TTC549 (cell line): Measurements from ENCODE around the gene YWHAE.
"Not testable (repeated sequence)": the region's sequence is repeated elsewhere in the genome, so short reads cannot be mapped to it uniquely, and the experiment has no call there.

Experiments used
- FAIRE-seq: peaks from 2 replicates; lab custom pipeline; 2012; peaks lifted over from hg19 to GRCh38; lab: Jason Lieb, UNC

Gene YWHAE

DNA sequence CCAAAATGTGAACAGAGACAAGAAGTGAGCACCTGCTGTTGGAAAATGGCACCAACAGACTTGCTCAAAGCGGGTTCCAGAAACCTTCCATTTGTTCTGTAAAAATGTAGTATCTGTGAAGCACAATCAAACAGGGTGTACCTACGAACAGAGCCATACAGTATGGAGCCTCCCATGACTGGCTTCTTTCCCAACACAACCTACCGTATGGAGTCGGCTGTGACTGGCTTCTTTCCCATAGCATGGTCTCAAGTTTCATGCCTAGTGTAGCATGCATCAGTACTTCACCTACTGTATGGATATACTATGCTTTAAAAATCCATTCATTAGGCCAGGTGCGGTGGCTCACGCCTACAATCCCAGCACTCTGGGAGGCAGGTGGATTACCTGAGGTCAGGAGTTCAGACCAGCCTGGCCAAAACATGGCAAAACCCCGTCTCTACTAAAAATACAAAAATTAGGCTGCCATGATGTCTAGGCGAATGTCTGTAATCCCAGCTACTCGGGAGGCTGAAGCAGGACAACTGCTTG lies 26.2 kb downstream of the YWHAE start:
- no peak for FAIRE-seq

DNA sequence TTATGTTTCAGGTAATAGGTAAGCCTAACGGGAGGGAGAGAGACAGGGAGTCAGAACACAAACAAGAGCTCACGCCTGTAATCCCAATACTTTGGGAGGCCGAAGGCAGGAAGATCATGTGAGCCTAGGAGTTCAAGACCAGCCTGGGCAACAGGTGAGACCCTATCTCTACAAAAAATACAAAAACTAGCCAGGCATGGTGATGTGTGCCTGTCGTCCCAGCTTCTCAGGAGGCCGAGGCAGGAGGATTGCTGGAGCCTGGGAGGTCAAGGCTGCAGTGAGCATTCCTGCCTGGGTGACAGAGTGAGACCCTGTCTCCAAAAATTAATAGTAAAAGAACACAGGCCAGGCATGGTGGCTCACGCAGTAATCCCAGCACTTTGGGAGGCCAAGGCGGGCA lies 27.4 kb downstream of the YWHAE start:
- no peak for FAIRE-seq

DNA sequence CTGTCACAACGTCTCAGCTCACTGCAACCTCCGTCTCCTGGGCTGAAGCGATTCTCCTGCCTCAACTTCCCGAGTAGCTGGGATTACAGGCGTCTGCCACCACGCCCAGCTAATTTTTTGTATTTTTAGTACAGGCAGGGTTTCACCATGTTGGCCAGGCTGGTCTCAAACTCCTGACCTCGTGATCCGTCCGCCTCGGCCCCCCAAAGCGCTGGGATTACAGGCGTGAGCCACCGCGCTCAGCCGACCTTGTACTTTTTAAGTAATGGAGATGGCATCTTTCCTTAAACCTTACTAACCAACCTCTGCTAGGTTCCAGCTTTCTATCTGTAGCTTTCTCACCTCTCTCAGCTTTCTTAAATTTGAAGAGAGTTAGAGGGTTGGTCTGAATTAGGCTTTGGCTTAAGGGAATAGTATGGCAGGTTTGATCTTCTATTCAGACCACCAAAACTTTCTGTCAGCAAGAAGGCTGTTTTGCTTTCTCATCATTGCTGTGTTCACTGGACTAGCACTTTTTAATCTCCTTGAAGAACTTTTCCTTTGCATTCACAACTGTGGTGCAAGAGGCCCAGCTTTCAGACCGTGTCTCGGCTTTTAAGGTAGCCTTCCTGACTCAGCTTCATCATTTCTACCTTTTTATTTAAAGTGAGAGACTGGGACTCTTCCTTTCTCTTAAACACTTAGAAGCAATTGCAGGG lies 28.0 kb downstream of the YWHAE start:
- no peak for FAIRE-seq

DNA sequence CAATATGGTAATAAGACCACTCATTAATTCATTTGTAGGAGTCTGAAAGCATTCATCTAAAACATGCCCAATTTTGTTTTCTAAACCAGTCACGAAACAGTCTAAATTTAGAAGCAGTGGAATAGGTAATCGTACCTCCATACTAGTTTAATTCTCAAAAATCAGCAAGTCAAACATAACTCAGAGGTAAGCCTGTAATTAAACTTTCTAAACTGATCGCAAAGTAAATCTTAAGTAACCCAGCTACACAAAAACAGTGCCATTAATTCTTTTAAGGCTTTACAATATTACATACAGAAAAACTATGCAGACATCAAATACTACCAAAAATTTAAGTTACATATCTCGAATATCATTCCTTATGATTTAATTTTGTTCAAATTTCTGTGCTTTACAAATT lies 31.4 kb downstream of the YWHAE start:
- FAIRE-seq, result no peak

DNA sequence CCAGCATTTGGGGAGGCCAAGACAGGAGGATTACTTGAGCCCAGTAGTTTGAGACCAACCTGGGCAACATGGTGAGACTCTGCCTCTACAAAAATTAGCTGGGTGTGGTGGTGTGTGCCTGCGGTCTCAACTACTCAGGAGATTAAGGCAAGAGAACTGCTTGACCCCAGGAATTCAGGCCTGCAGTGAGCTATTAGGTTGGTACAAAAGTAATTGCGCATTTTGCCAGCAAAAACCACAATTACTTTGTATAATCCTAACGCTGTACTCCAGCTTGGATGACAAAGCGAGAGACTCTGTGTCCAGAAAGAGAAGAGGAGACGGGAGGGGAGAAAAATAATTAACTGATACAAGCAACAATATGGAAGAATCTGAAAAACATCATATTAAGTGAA lies 32.7 kb downstream of the YWHAE start:
- FAIRE-seq, result no peak

DNA sequence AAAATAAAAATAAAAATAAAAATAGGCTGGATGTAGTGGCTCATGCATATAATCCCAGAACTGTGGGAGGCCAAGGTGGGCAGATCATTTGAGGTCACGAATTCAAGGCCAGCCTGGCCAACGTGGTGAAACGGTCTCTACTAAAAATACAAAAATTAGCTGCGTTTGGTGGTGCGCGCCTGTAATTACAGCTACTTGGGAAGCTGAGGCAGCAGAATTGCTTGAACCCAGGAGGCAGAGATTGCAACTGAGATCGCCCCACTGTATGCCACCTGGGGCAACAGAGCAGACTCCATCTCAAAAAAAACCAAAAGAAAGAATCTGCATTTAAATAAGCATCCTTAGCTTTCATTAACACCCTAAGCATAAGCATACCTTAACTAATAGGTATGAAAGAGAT lies 33.8 kb downstream of the YWHAE start:
- FAIRE-seq, result no peak

DNA sequence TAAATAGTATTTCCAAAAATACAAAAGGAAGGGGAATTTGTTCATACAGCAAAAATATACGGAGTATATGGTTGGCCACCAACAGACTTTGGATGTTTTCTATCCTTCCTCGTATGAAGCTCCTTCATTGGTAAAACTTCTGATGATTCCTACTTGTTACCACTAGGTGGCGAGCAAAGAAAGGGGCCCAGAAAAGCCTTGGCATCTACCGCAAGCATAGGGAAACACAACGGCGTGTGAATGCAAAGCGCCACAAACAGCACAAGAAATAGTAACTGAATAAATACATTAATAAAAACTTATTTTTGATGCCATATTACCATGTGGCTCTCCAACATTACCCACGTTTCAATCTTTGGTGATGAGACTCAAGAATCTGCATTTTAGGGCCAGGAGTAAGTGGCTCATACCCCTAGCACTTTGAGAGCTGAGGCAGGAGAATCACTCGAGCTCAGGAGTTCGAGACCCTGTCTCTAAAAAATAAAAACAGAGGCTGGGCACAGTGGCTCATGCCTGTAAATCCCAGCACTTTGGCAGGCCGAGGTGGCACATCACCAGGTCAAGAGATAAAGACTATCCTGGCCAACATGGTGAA lies 34.5 kb downstream of the YWHAE start:
- FAIRE-seq, result peak; percentile 80

DNA sequence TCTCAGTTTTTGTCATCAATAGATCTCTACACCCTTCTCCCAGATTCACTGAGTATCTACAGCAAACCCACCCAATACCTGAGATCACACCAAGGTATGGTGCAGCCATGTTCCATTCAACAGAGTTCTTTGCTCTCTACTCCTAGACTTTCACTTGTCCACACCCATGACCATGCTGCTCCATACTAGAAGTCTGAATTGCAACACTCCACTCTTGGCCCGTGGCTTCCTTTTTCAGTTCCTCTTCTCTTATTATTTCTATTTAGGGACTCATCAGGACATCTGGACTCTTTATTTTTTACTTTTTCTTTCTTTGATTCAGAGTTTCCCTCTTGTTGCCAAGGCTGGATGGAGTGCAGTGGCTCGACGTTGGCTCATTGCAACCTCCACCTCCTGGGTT lies 37.1 kb downstream of the YWHAE start:
- FAIRE-seq, result no peak

DNA sequence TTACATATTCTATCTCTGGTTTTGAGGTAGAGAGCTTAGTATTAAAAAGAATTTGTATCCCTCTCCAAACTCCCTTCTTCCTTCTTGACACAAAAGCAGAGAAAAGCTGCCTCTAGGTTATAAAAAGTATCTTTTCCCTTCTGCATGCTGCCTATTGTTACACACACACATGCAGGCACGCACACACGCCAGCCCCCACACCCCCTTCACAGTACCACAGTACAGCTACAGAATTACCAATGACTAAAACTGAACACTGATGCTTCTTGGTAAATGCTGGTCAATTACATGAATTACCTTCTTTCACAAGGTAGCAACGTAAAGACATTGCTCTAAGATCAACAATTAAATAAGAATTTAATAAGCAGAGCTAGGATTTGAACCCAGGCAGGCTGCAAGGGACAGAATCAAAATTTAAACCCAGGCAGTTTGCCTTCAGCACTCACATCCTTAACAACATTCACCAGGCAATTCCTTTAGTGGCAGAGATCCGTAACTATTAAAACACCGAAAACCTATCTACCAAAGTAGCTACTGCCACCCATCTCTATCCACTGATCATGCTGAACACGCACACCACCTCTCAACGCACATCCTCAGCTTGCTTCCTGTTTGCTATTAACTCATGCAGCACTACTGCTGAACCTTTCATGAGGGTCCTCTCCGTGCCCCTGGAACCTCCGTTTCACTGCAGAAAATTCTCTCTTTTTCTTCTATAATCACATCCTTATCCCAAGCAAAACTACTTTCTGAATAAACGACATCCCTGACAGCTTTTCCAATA lies 37.8 kb downstream of the YWHAE start:
- FAIRE-seq, result no peak

DNA sequence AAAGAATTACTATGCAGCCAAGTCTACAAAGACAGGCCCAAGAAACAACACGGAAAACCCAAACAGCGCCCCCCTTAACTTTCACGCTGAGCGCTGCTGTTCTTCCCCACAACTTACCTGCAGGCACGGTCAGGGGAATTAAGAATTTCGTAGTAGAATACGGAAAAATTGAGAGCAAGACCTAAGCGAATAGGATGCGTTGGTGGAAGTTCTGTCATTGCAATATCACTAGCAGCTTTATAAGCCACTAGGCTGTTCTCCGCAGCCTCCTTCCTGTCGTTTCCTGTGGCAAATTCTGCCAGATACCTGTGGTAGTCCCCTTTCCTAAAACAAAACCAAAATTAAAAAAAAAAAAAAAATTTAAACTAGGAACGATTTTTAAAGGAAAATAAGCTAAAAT lies 39.0 kb downstream of the YWHAE start:
- FAIRE-seq, result no peak

DNA sequence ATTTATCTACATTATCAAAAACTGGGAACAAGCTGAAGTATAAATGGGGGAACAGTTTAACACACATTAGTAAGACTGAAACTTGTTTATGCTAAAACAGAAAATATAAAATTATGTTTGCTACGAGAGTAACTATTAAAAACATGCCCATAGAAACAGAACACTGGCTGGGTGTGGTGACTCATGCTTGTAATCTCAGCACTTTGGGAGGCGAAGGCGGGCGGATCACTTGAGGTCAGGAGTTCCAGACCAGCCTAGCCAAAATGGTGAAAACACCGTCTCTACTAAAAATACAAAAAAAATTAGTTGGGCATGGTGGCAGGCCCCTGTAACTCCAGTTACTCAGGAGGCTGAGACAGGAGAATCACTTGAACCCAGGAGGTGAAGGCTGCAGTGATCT lies 39.7 kb downstream of the YWHAE start:
- not testable (repeated sequence) for FAIRE-seq

DNA sequence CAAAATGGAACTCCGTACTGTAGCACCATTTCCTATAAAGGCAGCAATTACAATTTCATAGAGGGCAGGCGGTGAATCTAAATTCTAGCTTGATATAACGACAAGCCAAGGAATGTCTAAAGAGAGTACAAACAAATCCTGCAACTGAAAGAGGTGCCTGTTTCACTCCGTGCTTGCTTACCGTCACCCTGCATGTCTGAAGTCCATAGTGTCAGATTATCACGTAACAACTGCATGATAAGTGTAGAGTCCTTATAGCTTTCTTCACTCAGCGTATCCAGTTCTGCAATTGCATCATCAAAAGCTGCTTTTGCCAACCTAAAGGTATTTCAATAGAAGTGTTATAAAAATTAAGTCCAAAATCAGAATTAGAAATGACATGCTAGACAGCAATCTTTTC lies 46.0 kb downstream of the YWHAE start:
- no peak for FAIRE-seq

DNA sequence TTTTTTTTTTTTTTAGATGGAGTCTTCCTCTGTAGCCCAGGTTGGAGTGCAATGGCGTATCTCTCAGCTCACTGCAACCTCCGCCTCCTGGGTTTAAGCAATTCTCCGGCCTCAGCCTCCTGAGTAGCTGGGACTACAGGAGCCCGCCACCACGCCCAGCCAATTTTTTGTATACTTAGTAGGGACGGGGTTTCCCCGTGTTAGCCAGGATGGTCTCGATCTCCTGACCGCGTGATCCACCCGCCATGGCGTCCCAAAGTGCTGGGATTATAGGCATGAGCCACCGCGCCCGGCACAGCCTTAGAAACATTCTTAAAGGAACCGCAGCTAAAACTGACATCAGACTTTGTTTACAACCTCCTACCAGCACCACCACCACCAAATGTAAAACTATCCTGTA lies 47.5 kb downstream of the YWHAE start:
- FAIRE-seq, result not testable (repeated sequence)

DNA sequence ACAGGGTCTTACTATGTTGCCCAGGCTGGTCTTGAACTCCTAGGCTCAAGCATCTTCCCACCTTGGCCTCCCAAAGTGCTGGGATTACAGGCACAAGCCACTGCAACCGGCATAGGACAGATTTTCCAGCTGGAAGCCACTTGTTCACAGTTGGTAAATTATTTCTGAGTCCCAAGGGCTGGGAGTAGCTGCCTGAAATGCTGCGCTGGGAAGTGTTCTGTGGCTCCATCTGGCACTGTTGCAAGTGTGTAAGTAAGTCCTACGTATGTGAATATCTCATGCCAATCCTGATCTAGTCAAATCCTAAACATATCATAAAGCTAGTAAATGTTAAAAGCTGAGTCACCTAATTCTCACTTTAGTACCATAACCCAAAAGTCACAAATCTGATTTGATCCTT lies 48.1 kb downstream of the YWHAE start:
- FAIRE-seq, result no peak

DNA sequence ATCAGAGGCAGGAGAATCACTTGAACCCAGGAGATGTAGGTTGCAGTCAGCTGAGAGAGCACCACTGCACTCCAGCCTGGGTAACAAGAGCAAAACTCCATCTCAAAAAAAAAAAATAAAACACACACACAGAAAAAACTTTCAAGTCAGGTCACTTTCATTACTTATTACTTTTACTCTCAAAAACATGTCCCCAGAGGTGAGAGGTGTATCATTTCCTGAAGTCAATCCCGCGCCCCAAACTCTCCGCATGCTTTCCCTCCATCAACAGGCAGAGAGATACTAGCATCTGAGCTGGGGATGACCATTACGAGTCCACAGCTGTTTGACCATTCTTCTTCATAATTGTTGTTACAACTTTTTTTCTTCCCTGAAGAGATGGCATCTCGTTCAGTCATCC lies 48.7 kb downstream of the YWHAE start:
- FAIRE-seq, result no peak

DNA sequence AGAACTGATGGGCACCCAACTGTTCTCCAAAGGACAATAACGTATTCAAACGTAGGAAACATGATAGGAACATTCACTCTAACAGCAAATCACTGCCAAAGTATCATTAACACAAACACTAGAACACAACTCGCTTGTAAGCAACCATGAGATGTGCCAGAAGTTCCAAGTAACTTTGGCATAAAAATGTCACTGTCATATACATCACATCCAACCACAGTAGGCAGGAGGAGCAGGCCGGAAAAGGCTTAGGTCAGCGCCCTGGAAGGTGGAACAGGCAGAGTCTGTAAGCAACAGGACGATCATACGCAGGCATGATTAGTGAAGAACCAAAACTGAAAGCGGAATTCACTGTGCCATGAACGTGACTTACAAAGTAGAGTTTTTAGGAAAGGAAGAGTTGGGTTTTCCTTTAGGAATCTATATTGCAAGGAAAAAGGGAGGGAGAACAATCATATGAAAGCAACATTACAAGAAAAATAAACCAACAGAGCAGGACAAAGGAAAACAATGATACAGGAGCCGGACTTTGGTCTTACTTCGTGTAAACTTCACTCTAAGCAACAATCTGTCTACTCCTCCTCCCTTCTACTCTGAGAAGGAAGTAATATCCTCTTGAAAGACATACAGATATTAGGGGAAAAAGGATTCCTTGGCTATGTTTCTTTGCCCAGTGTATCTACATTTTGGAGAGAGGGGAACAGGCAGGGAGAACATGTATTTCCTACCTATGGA lies 52.3 kb downstream of the YWHAE start:
- FAIRE-seq, result no peak

DNA sequence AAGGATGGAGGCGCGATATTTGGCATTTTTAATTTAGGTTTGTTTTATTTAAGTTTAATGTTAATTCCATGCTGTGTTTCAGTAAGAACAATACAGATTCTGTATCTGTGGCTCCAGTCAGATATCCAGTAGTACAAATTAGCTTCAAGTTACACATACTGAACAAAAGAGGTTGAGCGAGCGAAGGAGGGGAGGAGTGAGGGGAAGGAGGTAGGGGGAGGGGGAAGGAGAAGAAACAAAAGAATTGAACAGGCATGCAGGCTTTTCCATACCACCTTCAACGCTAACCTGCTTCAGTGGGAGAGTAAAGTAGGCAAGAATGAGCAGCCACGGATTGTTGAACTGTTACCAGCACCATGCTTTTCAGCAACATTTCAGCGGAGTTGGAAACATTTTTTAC lies 55.5 kb downstream of the YWHAE start:
- FAIRE-seq, result no peak

DNA sequence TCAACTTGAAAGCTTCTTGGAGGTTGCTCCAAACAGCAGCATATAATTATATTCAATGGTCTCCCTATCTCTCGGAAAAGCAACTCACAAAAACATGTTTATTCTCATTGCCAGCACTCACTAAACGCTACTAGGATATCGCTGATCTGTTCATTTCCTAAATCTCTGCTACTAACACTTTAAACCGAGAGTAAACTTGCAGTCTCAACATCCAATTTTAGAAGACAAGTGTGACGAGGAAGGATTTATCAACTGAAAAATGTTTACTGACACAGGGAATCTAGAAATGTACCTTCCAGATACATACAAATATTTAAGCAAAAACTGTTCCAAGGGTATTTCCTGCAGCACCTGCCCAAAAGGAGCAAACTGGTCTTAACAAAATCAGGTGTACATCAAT lies 56.5 kb downstream of the YWHAE start:
- FAIRE-seq, result no peak

DNA sequence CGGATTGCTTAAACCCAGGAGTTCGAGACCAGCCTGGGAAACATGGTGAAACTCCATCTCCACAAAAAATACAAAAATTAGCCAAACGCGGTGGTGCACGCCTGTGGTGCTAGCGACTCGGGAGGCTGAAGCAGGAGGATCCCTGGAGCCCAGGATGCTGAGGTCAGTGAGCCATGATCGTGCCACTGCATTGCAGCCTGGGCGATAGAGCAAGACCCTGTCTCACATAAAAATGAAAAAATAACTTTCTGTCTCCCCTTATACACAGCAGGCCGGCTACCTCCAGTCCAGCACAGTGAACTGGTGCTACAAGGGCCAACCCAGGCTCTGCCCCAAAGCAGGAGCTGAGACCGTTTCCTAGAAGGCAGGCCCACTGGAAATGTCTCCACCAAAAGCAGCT lies 59.7 kb downstream of the YWHAE start:
- FAIRE-seq, result no peak

DNA sequence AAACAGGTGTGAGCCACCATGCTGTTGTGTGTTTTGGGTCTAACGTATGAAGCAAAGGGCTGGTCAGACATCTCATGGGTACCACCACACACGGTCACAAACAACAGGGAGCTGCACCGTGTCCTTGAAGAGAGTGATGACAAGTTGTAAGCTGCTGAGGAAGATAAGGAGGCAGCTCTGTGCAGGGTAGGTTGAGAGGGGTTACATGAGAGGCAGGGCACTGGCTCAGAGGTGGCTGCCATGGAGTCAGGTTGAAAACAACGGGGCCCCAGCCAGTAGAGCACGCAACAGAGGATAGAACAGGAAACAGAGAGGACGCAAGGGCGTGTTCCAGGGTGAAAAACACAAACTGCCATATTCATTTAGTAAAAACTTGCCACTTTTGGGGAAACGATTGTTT lies 68.3 kb downstream of the YWHAE start:
- FAIRE-seq, result no peak

DNA sequence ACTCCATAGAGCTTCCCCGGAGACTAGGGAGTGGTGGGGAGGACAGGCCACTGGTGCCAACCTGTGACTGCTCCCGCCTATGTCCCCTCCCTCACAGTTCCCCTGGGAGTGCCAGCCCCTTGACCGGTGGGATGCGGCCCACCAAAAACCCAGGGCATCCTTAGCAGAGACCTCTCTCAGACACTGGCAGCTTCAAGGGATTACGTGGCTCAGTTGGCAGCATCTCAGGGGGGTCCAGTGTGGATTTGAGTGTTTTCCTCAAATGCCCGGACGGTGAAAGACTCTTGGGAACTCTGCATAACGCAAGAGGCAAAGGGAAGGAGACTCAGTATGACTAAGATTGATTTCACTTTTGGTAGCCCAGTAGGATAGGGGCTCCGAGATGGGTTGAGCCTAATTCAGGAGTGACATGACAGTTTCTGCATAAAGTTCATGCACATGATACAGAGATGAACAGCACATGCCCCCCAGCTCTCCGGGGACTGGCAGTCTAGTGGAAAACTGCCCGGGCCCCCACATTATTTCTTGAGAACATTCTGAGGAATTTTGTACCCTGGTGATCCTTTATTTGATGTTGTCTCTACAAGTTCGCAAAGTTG lies 70.2 kb downstream of the YWHAE start:
- no peak for FAIRE-seq

DNA sequence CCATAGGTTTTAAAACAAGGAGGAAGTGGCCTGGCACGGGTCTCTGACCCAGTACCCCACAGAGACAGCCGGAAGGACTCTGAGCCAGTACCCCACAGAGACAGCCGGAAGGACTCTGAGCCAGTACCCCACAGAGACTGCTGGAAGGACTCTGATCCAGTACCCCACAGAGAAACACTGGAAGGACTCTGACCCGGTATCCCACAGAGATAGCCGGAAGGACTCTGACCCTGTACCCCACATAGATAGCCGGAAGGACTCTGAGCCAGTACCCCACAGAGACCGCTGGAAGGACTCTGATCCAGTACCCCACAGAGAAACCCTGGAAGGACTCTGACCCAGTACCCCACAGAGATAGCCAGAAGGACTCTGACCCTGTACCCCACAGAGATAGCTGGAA lies 71.6 kb downstream of the YWHAE start:
- FAIRE-seq, result no peak
